GM12878 (cell line): Measurements from ENCODE around the gene FTSJ1. TPM values are rescaled to one million over a fixed set of nuclear protein-coding genes. Genes with fewer than 3 reads are reported as not detected.

Experiments used
- ATAC-seq: fragments of 200-7000 bp; cut with Tn5 transposase; 3 replicates; pipeline ENCODE4 v1.9.1; 2020; ENCODE audit warnings: mild to moderate bottlenecking, moderate library complexity
- BruUV-seq: library from RNA; stranded (reverse); fragments of 400-500 nt; replicated peaks from 2 replicates; lab custom pipeline; 2021; lab: Mats Ljungman, UMichigan
- CTCF ChIA-PET: fragments of 300-600 bp; sonication (Branson Sonifier 250); formaldehyde crosslinking; extraction: SDS; loops from one replicate; lab custom pipeline; 2021; ENCODE audit warnings: inconsistent platforms; lab: Yijun Ruan, JAX
- POLR2A ChIA-PET: fragments of 350-600 bp; formaldehyde crosslinking; extraction: SDS; loops from one replicate; lab custom pipeline; 2021; ENCODE audit warnings: inconsistent platforms; lab: Charles Lee
- RAD21 ChIA-PET: fragments of 300-600 bp; sonication (Branson Sonifier 250); formaldehyde crosslinking; loops from one replicate; lab custom pipeline; 2023; ENCODE audit warnings: antibody characterized with exemption; ENCODE audit not compliant: unreplicated experiment; lab: Charles Lee
- SMC1A ChIA-PET: fragments of 300-600 bp; sonication (Branson Sonifier 250); formaldehyde crosslinking; loops from one replicate; lab custom pipeline; 2023; ENCODE audit not compliant: unreplicated experiment, uncharacterized antibody; lab: Charles Lee
- DNase-seq: peaks from one replicate; pipeline ENCODE4 v3.0.0-alpha.2; 2011; ENCODE audit warnings: low read depth, low spot score
- FAIRE-seq: peaks from 3 replicates; lab custom pipeline; 2011; peaks lifted over from hg19 to GRCh38; lab: Jason Lieb, UNC
- H2AFZ ChIP-seq: 2 replicates; pipeline ENCODE4 v1.6.0; 2011; ENCODE audit warnings: low read depth, low read length, control low read depth; ENCODE audit not compliant: control insufficient read depth
- H3K27ac ChIP-seq: 2 replicates; pipeline ENCODE4 v1.5.1; 2011; ENCODE audit warnings: control low read depth; ENCODE audit not compliant: control insufficient read depth, insufficient read depth
- H3K27me3 ChIP-seq, 2 experiments: replicated peaks in 1 of 2; 2 replicates each; pipeline versions ENCODE4 v1.6.0 to v1.6.1; 2011; ENCODE audit warnings: low read length in 1 of 2; ENCODE audit not compliant: control insufficient read depth in 2 of 2, insufficient read depth in 2 of 2
- H3K36me3 ChIP-seq, 2 experiments: 2 replicates each; pipeline ENCODE4 v1.5.1; 2011; ENCODE audit warnings: low read length in 1 of 2; ENCODE audit not compliant: control insufficient read depth in 2 of 2, insufficient read depth in 2 of 2
- H3K4me1 ChIP-seq: 2 replicates; pipeline ENCODE4 v1.6.1; 2011; ENCODE audit warnings: mild to moderate bottlenecking, low read length, moderate library complexity, mixed read lengths; ENCODE audit not compliant: control insufficient read depth, insufficient read depth
- H3K4me2 ChIP-seq: 2 replicates; pipeline ENCODE4 v1.6.0; 2011; ENCODE audit warnings: control low read depth; ENCODE audit not compliant: control insufficient read depth, insufficient read depth
- H3K4me3 ChIP-seq: fragments of 200-600 bp; sonication (generic); 2 replicates; pipeline ENCODE4 v1.5.1; 2016
- H3K79me2 ChIP-seq: 2 replicates; pipeline ENCODE4 v1.6.0; 2011; ENCODE audit warnings: low read length; ENCODE audit not compliant: control insufficient read depth, insufficient read depth
- H3K9ac ChIP-seq: 2 replicates; pipeline ENCODE4 v1.8.0; 2011; ENCODE audit warnings: low read length, control low read depth, mixed read lengths; ENCODE audit not compliant: control insufficient read depth, insufficient read depth
- H3K9me3 ChIP-seq: replicated peaks from 3 replicates; pipeline ENCODE4 v1.5.1; 2011; ENCODE audit warnings: mild to moderate bottlenecking, low read length; ENCODE audit not compliant: control insufficient read depth, insufficient read depth
- H4K20me1 ChIP-seq: 2 replicates; pipeline ENCODE4 v1.6.0; 2011; ENCODE audit not compliant: control insufficient read depth, insufficient read depth
- KAT2A ChIP-seq: conservative IDR thresholded peaks from 2 replicates; pipeline ENCODE4 v1.6.1; 2011; ENCODE audit warnings: low read depth, low read length; ENCODE audit not compliant: control insufficient read depth
- RELB ChIP-seq: fragments of 450-650 bp; IDR thresholded peaks from 2 replicates; pipeline ENCODE4 v1.6.1; 2017; ENCODE audit warnings: low read depth, mild to moderate bottlenecking, moderate library complexity
- RFX5 ChIP-seq: IDR thresholded peaks from 2 replicates; pipeline ENCODE4 v1.6.1; 2011; ENCODE audit warnings: low read depth, low read length, improper control_type of control experiment
- SKIL ChIP-seq: fragments of 450-650 bp; IDR thresholded peaks from 2 replicates; pipeline ENCODE4 v1.6.1; 2017; ENCODE audit warnings: mild to moderate bottlenecking, low read depth, inconsistent platforms; ENCODE audit not compliant: poor library complexity, severe bottlenecking
- WGBS: methylation state at CpG from one replicate; pipeline ENCODE4 v1.1.6; 2016; ENCODE audit warnings: low lambda C conversion rate; ENCODE audit not compliant: insufficient replicate concordance, insufficient coverage; ENCODE audit errors: missing lambda C conversion rate; 5-methylcytosine and 5-hydroxymethylcytosine counted together
- in situ Hi-C: fragments of 300-500 bp; cut with MboI; formaldehyde crosslinking; loops from 9 replicates; pipeline ENCODE4 v1.14.3; 2018; ENCODE audit warnings: mixed read lengths
- intact Hi-C: fragments of 100-400 bp; cut with micrococcal nuclease; formaldehyde crosslinking; loops from one replicate; pipeline ENCODE4 v1.14.2; 2022; ENCODE audit not compliant: unreplicated experiment
- polyA plus RNA-seq, 11 experiments: library from polyadenylated mRNA; depleted of rRNA in 4 of 11; unstranded in 6 of 11; stranded (reverse) in 5 of 11; fragments of >200 nt; fragmentation: Nextera tagmentation in 4 of 11; fragmentation: Illumina TruSeq in 1 of 11; extraction: Ambion mirVana in 4 of 11; extraction: Trizol in 1 of 11; gene quantifications; 1 replicate in 1 of 11; 2 replicates in 10 of 11; pipeline versions ENCODE4 v1.2.1 to v1.2.3, GENCODE V29; 2011 to 2016; ENCODE audit warnings: inconsistent platforms in 2 of 11, missing spikeins in 2 of 11, low read depth in 1 of 11
- total RNA-seq, 4 experiments: library from RNA; depleted of rRNA in 3 of 4; stranded (reverse); fragments of >200 nt in 3 of 4; fragmentation: Illumina TruSeq in 1 of 4; extraction: Trizol in 1 of 4; gene quantifications; 2 replicates each; pipeline versions ENCODE4 v1.2.1 to v1.2.3, GENCODE V29; 2013 to 2021

The FTSJ1 gene
- total and polyA plus RNA-seq, 10 of the 15 experiments (the other 5 are each of a cell fraction or from before 2014, with no cell fraction given), result 8.8 to 87.8 (median 57.9) TPM

GRCh38 chrX:48459483-48459882 lies 16.5 kb upstream of the FTSJ1 start:
- 60% methylated on average over 6 of the region's 6 CpGs for WGBS
- no peak overlapping the region for H3K9ac ChIP-seq
- no peak overlapping the region for H3K27ac ChIP-seq
- intact Hi-C loops (no loop called here), in situ Hi-C loops (no loop called here)
- POLR2A ChIA-PET, result no interaction called here
- H3K4me1 ChIP-seq, result no peaks in the 10 kb centered on the region
- H3K9me3 ChIP-seq, result no peaks in the 10 kb centered on the region
- BruUV-seq, result no TSS peak
- H3K4me3 ChIP-seq, result no peak overlapping the region
- no peaks in the 10 kb centered on the region; the same call in 1 of the 2 replicates for H3K79me2 ChIP-seq
- peaks cover 1 to 3% of the 10 kb centered on the region in 2 experiments; a peak in 3 of 4 replicates for H3K36me3 ChIP-seq
- DNase-seq (no peak), FAIRE-seq (no peak), ATAC-seq (no peak)
- no peak overlapping the region for H2AFZ ChIP-seq
- CTCF ChIA-PET, result no interaction called here
- H4K20me1 ChIP-seq, result no peaks in the 10 kb centered on the region
- no peak for TF ChIP-seq RFX5
- TF ChIP-seq SKIL, result no peak
- TF ChIP-seq KAT2A, result no peak
- no peak for TF ChIP-seq RELB
- SMC1A ChIA-PET, result no interaction called here
- no peak overlapping the region for H3K4me2 ChIP-seq
- RAD21 ChIA-PET, result no interaction called here
- no peaks in the 10 kb centered on the region for H3K27me3 ChIP-seq
